ENCODE data around the gene ZIC1. TPM values are rescaled to one million over a fixed set of nuclear protein-coding genes. Genes with fewer than 3 reads are reported as not detected.

Gene ZIC1
- total RNA-seq, 2 experiments from 2014 or later = not detected

DNA sequence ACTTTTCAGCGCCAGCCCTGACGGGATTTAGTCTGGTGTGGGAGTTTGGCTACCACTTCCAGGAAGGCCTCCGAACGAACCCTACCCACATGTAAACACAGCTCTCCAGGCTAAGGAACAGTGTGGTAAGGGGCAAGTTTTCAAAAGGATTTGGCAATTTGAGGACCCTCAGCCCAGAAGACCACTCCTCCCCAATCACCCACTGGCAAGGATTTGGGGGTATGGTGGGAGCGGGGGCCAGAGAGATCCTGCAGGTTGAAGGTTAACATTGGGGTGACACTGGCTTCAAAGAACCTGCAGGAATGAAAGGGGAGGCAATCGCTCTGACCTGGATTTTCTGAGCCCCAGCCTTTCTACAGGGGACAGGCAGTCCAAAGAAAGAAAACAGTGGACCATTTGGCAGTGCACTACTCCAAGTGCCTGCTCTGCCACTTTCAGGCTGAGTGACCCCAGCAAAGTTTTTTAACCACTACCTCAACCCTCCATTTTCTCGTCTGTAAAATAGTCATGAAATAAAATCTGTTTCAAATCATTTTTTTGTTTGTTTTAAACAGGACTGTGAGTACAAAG lies 37.3 kb upstream of the ZIC1 start:
- H2AFZ ChIP-seq (ENCODE audit: low read length) = no peak overlapping the region
- H3K4me1 ChIP-seq (ENCODE audit: insufficient read depth, low read length, poor library complexity, severe bottlenecking) = no peaks in the 10 kb centered on the region
- H3K79me2 ChIP-seq (ENCODE audit: insufficient read depth, low read depth, low read length) = no peaks in the 10 kb centered on the region
- intact Hi-C loops (cut with micrococcal nuclease; ENCODE audit: unreplicated experiment) = no loop called here
- no TSS peak for BruUV-seq (replicated peaks)
- no peaks in the 10 kb centered on the region for H3K36me3 ChIP-seq (ENCODE audit: insufficient read depth, low read length)
- POLR2A ChIA-PET = no interaction called here
- H3K9me3 ChIP-seq (ENCODE audit: low read length) = no peaks in the 10 kb centered on the region
- no peak overlapping the region for H3K27ac ChIP-seq (ENCODE audit: low read depth, low read length, poor library complexity, severe bottlenecking)
- no peak overlapping the region for H3K4me3 ChIP-seq (ENCODE audit: low read depth, low read length, poor library complexity, severe bottlenecking)
- no peaks in the 10 kb centered on the region for H4K20me1 ChIP-seq (ENCODE audit: insufficient read depth, low read length)
- no peak overlapping the region for H3K4me2 ChIP-seq (ENCODE audit: low read length)
- no peak for DNase-seq (ENCODE audit: low spot score)
- H3K9me2 ChIP-seq (ENCODE audit: insufficient read depth, low read length) = no peaks in the 10 kb centered on the region
- CTCF ChIA-PET (ENCODE audit: unreplicated experiment) = no interaction called here
- no peak for TF ChIP-seq EZH2phosphoT487 (IDR thresholded peaks at IDR 0.05; ENCODE audit: borderline replicate concordance, low read depth, low read length)
- TF ChIP-seq, protein P1, sequence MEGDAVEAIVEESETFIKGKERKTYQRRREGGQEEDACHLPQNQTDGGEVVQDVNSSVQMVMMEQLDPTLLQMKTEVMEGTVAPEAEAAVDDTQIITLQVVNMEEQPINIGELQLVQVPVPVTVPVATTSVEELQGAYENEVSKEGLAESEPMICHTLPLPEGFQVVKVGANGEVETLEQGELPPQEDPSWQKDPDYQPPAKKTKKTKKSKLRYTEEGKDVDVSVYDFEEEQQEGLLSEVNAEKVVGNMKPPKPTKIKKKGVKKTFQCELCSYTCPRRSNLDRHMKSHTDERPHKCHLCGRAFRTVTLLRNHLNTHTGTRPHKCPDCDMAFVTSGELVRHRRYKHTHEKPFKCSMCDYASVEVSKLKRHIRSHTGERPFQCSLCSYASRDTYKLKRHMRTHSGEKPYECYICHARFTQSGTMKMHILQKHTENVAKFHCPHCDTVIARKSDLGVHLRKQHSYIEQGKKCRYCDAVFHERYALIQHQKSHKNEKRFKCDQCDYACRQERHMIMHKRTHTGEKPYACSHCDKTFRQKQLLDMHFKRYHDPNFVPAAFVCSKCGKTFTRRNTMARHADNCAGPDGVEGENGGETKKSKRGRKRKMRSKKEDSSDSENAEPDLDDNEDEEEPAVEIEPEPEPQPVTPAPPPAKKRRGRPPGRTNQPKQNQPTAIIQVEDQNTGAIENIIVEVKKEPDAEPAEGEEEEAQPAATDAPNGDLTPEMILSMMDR (conservative IDR thresholded peaks at IDR 0.05; ENCODE audit: low read length) = no peak

DNA sequence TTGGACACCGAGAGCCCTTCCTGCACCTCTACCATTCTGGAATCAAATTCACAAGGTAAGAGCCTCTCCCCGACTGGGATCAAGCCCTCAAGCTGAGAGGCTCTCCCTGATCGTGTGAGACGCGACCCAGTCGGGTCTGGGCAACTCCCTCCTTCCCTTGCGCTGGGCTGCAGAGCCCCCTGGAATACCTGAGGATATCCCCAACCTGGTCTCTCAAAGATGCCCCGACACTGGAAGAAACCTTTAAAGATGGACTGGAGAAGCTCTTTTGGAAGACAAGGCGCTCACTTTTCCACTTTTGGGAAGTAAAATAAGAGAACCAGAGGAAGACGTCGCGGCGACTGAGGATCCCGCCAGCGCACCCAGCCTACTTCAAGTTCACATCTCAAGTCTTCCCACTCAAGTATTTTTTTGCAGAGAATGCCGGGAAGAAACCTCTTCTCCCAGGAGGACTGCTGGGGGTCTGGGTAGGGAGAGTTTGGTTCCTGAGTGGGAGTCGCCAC lies 36.6 kb upstream of the ZIC1 start:
- BruUV-seq (replicated peaks) = no TSS peak
- DNase-seq (ENCODE audit: low spot score) = no peak
- intact Hi-C loops (cut with micrococcal nuclease; ENCODE audit: unreplicated experiment) = no loop called here

DNA sequence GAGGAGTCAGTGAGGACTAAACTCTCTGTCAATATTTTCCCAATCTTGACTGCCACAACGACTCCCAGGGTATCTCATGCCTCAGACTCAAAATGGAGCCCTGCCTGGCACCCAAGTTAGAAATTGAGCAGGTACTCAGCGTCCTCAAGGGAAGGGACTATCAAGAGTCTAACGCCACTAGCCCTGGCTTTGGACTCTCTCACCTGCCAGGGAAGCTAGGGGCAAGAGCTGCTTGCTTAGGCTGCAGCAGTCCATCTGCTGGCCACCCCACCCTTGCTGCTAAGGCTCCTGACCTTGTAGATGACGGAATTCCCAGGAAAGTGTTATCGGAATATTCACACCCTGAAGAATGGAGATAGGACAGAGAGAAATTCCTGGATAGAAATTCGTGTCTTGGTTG lies 35.9 kb upstream of the ZIC1 start:
- intact Hi-C loops (cut with micrococcal nuclease; ENCODE audit: unreplicated experiment) = no loop called here
- no peaks in the 10 kb centered on the region for H3K9me3 ChIP-seq (ENCODE audit: low read length)
- H3K27ac ChIP-seq (ENCODE audit: low read depth, low read length, poor library complexity, severe bottlenecking) = no peak overlapping the region
- DNase-seq (ENCODE audit: low spot score) = no peak
- BruUV-seq (replicated peaks) = no TSS peak
- TF ChIP-seq, protein P1 (conservative IDR thresholded peaks at IDR 0.05; ENCODE audit: low read length) = no peak
- no peak for TF ChIP-seq EZH2phosphoT487 (IDR thresholded peaks at IDR 0.05; ENCODE audit: borderline replicate concordance, low read depth, low read length)
- H3K4me1 ChIP-seq (ENCODE audit: insufficient read depth, low read length, poor library complexity, severe bottlenecking) = no peaks in the 10 kb centered on the region
- POLR2A ChIA-PET = no interaction called here
- H2AFZ ChIP-seq (ENCODE audit: low read length) = no peak overlapping the region
- H3K4me3 ChIP-seq (ENCODE audit: low read depth, low read length, poor library complexity, severe bottlenecking) = no peak overlapping the region
- CTCF ChIA-PET (ENCODE audit: unreplicated experiment) = no interaction called here
- H4K20me1 ChIP-seq (ENCODE audit: insufficient read depth, low read length) = no peaks in the 10 kb centered on the region
- no peaks in the 10 kb centered on the region for H3K79me2 ChIP-seq (ENCODE audit: insufficient read depth, low read depth, low read length)
- H3K4me2 ChIP-seq (ENCODE audit: low read length) = no peak overlapping the region
- no peaks in the 10 kb centered on the region for H3K9me2 ChIP-seq (ENCODE audit: insufficient read depth, low read length)
- H3K36me3 ChIP-seq (ENCODE audit: insufficient read depth, low read length) = no peaks in the 10 kb centered on the region

More for the DNA sequence above, 36.6 kb upstream of the ZIC1 start:
- no peaks in the 10 kb centered on the region for H4K20me1 ChIP-seq (ENCODE audit: insufficient read depth, low read length)
- H3K4me3 ChIP-seq (ENCODE audit: low read depth, low read length, poor library complexity, severe bottlenecking) = no peak overlapping the region
- no peaks in the 10 kb centered on the region for H3K4me1 ChIP-seq (ENCODE audit: insufficient read depth, low read length, poor library complexity, severe bottlenecking)
- ChIA-PET CTCF (ENCODE audit: unreplicated experiment) (no interaction called here), POLR2A (no interaction called here)
- no peaks in the 10 kb centered on the region for H3K9me3 ChIP-seq (ENCODE audit: low read length)
- H3K27ac ChIP-seq (ENCODE audit: low read depth, low read length, poor library complexity, severe bottlenecking) = no peak overlapping the region
- H3K9me2 ChIP-seq (ENCODE audit: insufficient read depth, low read length) = no peaks in the 10 kb centered on the region
- H2AFZ ChIP-seq (ENCODE audit: low read length) = no peak overlapping the region
- no peak for TF ChIP-seq EZH2phosphoT487 (IDR thresholded peaks at IDR 0.05; ENCODE audit: borderline replicate concordance, low read depth, low read length)
- TF ChIP-seq, protein P1 (conservative IDR thresholded peaks at IDR 0.05; ENCODE audit: low read length) = no peak
- H3K4me2 ChIP-seq (ENCODE audit: low read length) = no peak overlapping the region
- H3K36me3 ChIP-seq (ENCODE audit: insufficient read depth, low read length) = no peaks in the 10 kb centered on the region
- H3K79me2 ChIP-seq (ENCODE audit: insufficient read depth, low read depth, low read length) = no peaks in the 10 kb centered on the region
